HepG2 (cell line): Measurements from ENCODE around the gene ATP5F1A. TPM values are rescaled to one million over a fixed set of nuclear protein-coding genes. Genes with fewer than 3 reads are reported as not detected.
A peak's percentile ranks its signal among the peaks of the same experiment; 100 is the strongest.

Experiments
- AGO2 ChIP-seq: fragments of 200-400 bp; formaldehyde crosslinking; optimal IDR thresholded peaks from 2 replicates; pipeline ENCODE3; 2017; ENCODE audit warnings: mild to moderate bottlenecking, low read depth, low read length, moderate library complexity
- BHLHE40 ChIP-seq: IDR thresholded peaks from 2 replicates; pipeline ENCODE4 v1.6.1; 2011; ENCODE audit warnings: low read length, improper control_type of control experiment
- DDIT3 ChIP-seq: sonication (generic); formaldehyde crosslinking; IDR thresholded peaks from 2 replicates; pipeline ENCODE4 v1.4.0; 2020; ENCODE audit warnings: mild to moderate bottlenecking, missing genetic modification reagents
- ETS1 ChIP-seq: sonication (generic); formaldehyde crosslinking; IDR thresholded peaks from 2 replicates; pipeline ENCODE4 v1.4.0; 2020; ENCODE audit warnings: missing genetic modification reagents
- FOXP1 ChIP-seq, 2 experiments: fragments of 450-650 bp in 1 of 2; IDR thresholded peaks; 2 replicates each; pipeline ENCODE4 v1.6.1; 2017 to 2018; ENCODE audit warnings: antibody characterized with exemption in 1 of 2
- HIC2 ChIP-seq: sonication (generic); formaldehyde crosslinking; IDR thresholded peaks from 2 replicates; pipeline ENCODE4 v1.9.0; 2022; ENCODE audit warnings: low read depth, missing genetic modification reagents
- IKZF5 ChIP-seq: IDR thresholded peaks from 2 replicates; pipeline ENCODE4 v1.6.1; 2018; ENCODE audit warnings: missing genetic modification reagents, mild to moderate bottlenecking, missing compliant biosample characterization
- POLR2A ChIP-seq, 2 experiments: IDR thresholded peaks; 2 replicates each; pipeline ENCODE4 v1.6.1; 2011; ENCODE audit warnings: low read depth in 2 of 2, low read length in 2 of 2, mild to moderate bottlenecking in 1 of 2, moderate library complexity in 1 of 2; ENCODE audit not compliant: insufficient read depth in 1 of 2
- RCOR2 ChIP-seq: IDR thresholded peaks from 2 replicates; pipeline ENCODE4 v1.6.1; 2016; ENCODE audit warnings: missing biosample characterization, missing genetic modification reagents
- SP2 ChIP-seq: sonication (generic); formaldehyde crosslinking; IDR thresholded peaks from 2 replicates; pipeline ENCODE4 v1.5.1; 2020; ENCODE audit warnings: mild to moderate bottlenecking, missing genetic modification reagents
- ZFAT ChIP-seq: sonication (generic); formaldehyde crosslinking; conservative IDR thresholded peaks from 2 replicates; pipeline ENCODE4 v1.8.1; 2023; ENCODE audit warnings: missing genetic modification reagents, inconsistent platforms
- ZNF556 ChIP-seq: sonication (generic); formaldehyde crosslinking; IDR thresholded peaks from 2 replicates; pipeline ENCODE4 v1.4.0; 2020; ENCODE audit warnings: mild to moderate bottlenecking, missing genetic modification reagents, borderline replicate concordance
- ZNF609 ChIP-seq: sonication (generic); formaldehyde crosslinking; IDR thresholded peaks from 2 replicates; pipeline ENCODE4 v1.4.0; 2020; ENCODE audit warnings: mild to moderate bottlenecking, missing genetic modification reagents, borderline replicate concordance
- ZNF670 ChIP-seq: sonication (generic); formaldehyde crosslinking; IDR thresholded peaks from 2 replicates; pipeline ENCODE4 v1.8.0; 2022; ENCODE audit warnings: mild to moderate bottlenecking, missing genetic modification reagents, borderline replicate concordance
- ZNF724P ChIP-seq: sonication (generic); formaldehyde crosslinking; IDR thresholded peaks from 2 replicates; pipeline ENCODE4 v1.8.0; 2022; ENCODE audit warnings: missing genetic modification reagents, borderline replicate concordance
- ZNF782 ChIP-seq: sonication (generic); formaldehyde crosslinking; IDR thresholded peaks from 2 replicates; pipeline ENCODE4 v1.4.0; 2020; ENCODE audit warnings: missing genetic modification reagents, mild to moderate bottlenecking, borderline replicate concordance
- polyA plus RNA-seq, 8 experiments: library from polyadenylated mRNA; depleted of rRNA in 3 of 8; stranded (reverse) in 7 of 8; unstranded in 1 of 8; fragments of >200 nt; fragmentation: Illumina TruSeq in 4 of 8; extraction: Trizol in 4 of 8; gene quantifications; 2 replicates each; pipeline versions ENCODE4 v1.2.1 to v1.2.3, GENCODE V29; 2011 to 2016; ENCODE audit warnings: low read depth in 4 of 8, missing spikeins in 1 of 8, mixed read lengths in 1 of 8; ENCODE audit not compliant: insufficient read depth in 1 of 8
- total RNA-seq, 5 experiments: library from RNA; depleted of rRNA; stranded (reverse); fragments of >200 nt; fragmentation: Illumina TruSeq; extraction: Trizol; gene quantifications; 2 replicates each; pipeline ENCODE4 v1.2.3, GENCODE V29; 2016; ENCODE audit warnings: low read depth in 1 of 5

ATP5F1A gene
- total and polyA plus RNA-seq, 2 of the 13 experiments (the other 11 are each of a cell fraction or from before 2014, with no cell fraction given) = 459 to 922 TPM

GRCh38 chr18:46051731-46052461, 46.2 kb downstream of the ATP5F1A start (continued):
- TF ChIP-seq ZNF609 (CRISPR knock-in tag) = peak; percentile 98
- no peak for TF ChIP-seq ZFAT (CRISPR knock-in tag)
- TF ChIP-seq FOXP1 (IDR thresholded peaks at IDR 0.05) = peak; percentile 72
- peak; percentile 80; the same call in 1 of the 2 replicates for TF ChIP-seq FOXP1 (CRISPR knock-in tag; IDR thresholded peaks at IDR 0.05)
- no peak for TF ChIP-seq ETS1 (CRISPR knock-in tag)
- TF ChIP-seq SP2 = no peak
- no peak for TF ChIP-seq ZNF724P
- TF ChIP-seq DDIT3 (CRISPR knock-in tag) = no peak
- peak; percentile 78; the same call in 1 of the 2 replicates for TF ChIP-seq ZNF670
- no peak for TF ChIP-seq HIC2
- TF ChIP-seq IKZF5 = peak; percentile 96
- TF ChIP-seq ZNF556 (CRISPR knock-in tag) = peak; percentile 59; the same call in 1 of the 2 replicates
- no peak for TF ChIP-seq POLR2A (IDR thresholded peaks at IDR 0.05; ENCODE audit: insufficient read depth in 1 of 2, low read depth in 2 of 2, low read length in 2 of 2)
- TF ChIP-seq RCOR2 (CRISPR knock-in tag) = peak; percentile 77
- 0 out of 2 replicates have a peak, but pooled peaks have one; percentile 24 for TF ChIP-seq BHLHE40
- no peak for TF ChIP-seq AGO2
- no peak for TF ChIP-seq ZNF782 (CRISPR knock-in tag)
